ENCODE data around the gene CLK1. TPM values are rescaled to one million over a fixed set of nuclear protein-coding genes. Genes with fewer than 3 reads are reported as not detected.

Gene CLK1
- total and polyA plus RNA-seq, 2 donors (not counting 3 experiments of a cell fraction or from before 2014, with no cell fraction given), result 61.4 to 92.4 TPM

GRCh38 chr2:200828572-200829257 is 35.7 kb downstream of the CLK1 start:
- Histone ChIP-seq H3K27ac (ENCODE audit: insufficient read depth, low read depth, low read length) (no peak overlapping the region), H4K20me1 (replicated peaks; ENCODE audit: control insufficient read depth, extremely low read depth, insufficient read depth, low read length) (peaks cover 4% of the 10 kb centered on the region), H3K9me3 (replicated peaks; ENCODE audit: control insufficient read depth, insufficient read depth, low read length) (no peaks in the 10 kb centered on the region), H3K27me3 (ENCODE audit: control insufficient read depth in 2 of 2, insufficient read depth in 2 of 2, low read length in 2 of 2) (peaks cover 0 to 2% of the 10 kb centered on the region in 2 experiments), H3K9me1 (replicated peaks; ENCODE audit: control insufficient read depth, extremely low read depth, insufficient read depth, low read length) (no peaks in the 10 kb centered on the region), H3K4me3 (replicated peaks in 1 of 3; ENCODE audit: insufficient read depth in 1 of 3, low read depth in 1 of 3, low read length in 3 of 3) (no peak overlapping the region), H2AFZ (ENCODE audit: low read depth, low read length) (no peak overlapping the region), H3K4me1 (ENCODE audit: control insufficient read depth, extremely low read depth, insufficient read depth, low read length) (no peaks in the 10 kb centered on the region), H3K4me2 (ENCODE audit: insufficient read depth, low read length) (no peak overlapping the region), H3K9ac (replicated peaks; ENCODE audit: extremely low read depth, insufficient read depth, low read length) (no peak overlapping the region), H3K79me2 (ENCODE audit: control insufficient read depth, insufficient read depth, low read length) (no peaks in the 10 kb centered on the region), H3K36me3 (ENCODE audit: control insufficient read depth in 2 of 2, extremely low read depth in 1 of 2, insufficient read depth in 2 of 2, low read length in 2 of 2) (no peaks in the 10 kb centered on the region)
- ChIA-PET CTCF (interaction anchor here (0.9 to 3.0 kb wide), 4 partner anchors 10 to 116 kb away, joined by 3 to 15 read pairs (median 6); no protein-coding TSS in a partner anchor), POLR2A (interaction anchor here (1.1 kb wide), 1 partner anchor 9 kb away, joined by 3 read pairs; no protein-coding TSS in a partner anchor)
- FAIRE-seq, result no peak
- intact Hi-C loops (cut with micrococcal nuclease) (no loop called here), dilution Hi-C loops (cut with MboI; ENCODE audit: extremely low pct_ligation_motif_present, low sequenced_read_pairs) (no loop called here)
- no peak for DNase-seq (ENCODE audit: low read depth, low spot score)
- TF ChIP-seq FOS (IDR thresholded peaks at IDR 0.05; ENCODE audit: borderline replicate concordance, insufficient read depth, low read length) (no peak), CTCF (IDR thresholded peaks at IDR 0.05; ENCODE audit: extremely low read depth in 1 of 2, insufficient read depth in 1 of 2, low read depth in 1 of 2, low read length in 2 of 2) (no peak), GATA2 (IDR thresholded peaks at IDR 0.05; ENCODE audit: insufficient read depth, insufficient read length, low read depth, low read length) (no peak)
- no TSS peak for BruUV-seq (replicated peaks)

- H3K79me2 ChIP-seq (ENCODE audit: control insufficient read depth, insufficient read depth, low read length), result no peaks in the 10 kb centered on the region
- no peaks in the 10 kb centered on the region for H3K9me3 ChIP-seq (replicated peaks; ENCODE audit: control insufficient read depth, insufficient read depth, low read length)
- H3K4me1 ChIP-seq (ENCODE audit: control insufficient read depth, extremely low read depth, insufficient read depth, low read length), result no peaks in the 10 kb centered on the region
- CTCF ChIA-PET, result interaction anchor here (0.9 to 3.0 kb wide), 4 partner anchors 9 to 115 kb away, joined by 3 to 15 read pairs (median 6); no protein-coding TSS in a partner anchor
- no peaks in the 10 kb centered on the region for H3K36me3 ChIP-seq (ENCODE audit: control insufficient read depth in 2 of 2, extremely low read depth in 1 of 2, insufficient read depth in 2 of 2, low read length in 2 of 2)
- H3K27me3 ChIP-seq (ENCODE audit: control insufficient read depth in 2 of 2, insufficient read depth in 2 of 2, low read length in 2 of 2), result peaks cover 0 to 2% of the 10 kb centered on the region in 2 experiments
- POLR2A ChIA-PET, result no interaction called here
- DNase-seq (ENCODE audit: low read depth, low spot score), result no peak
- H3K9me1 ChIP-seq (replicated peaks; ENCODE audit: control insufficient read depth, extremely low read depth, insufficient read depth, low read length), result no peaks in the 10 kb centered on the region
- no peak overlapping the region for H2AFZ ChIP-seq (ENCODE audit: low read depth, low read length)
- no peak overlapping the region for H3K9ac ChIP-seq (replicated peaks; ENCODE audit: extremely low read depth, insufficient read depth, low read length)
- peaks cover 4% of the 10 kb centered on the region for H4K20me1 ChIP-seq (replicated peaks; ENCODE audit: control insufficient read depth, extremely low read depth, insufficient read depth, low read length)
- TF ChIP-seq MAX (IDR thresholded peaks at IDR 0.05; ENCODE audit: insufficient read depth, insufficient read length) (no peak), JUN (IDR thresholded peaks at IDR 0.05; ENCODE audit: borderline replicate concordance, insufficient read depth, insufficient read length, low read depth) (no peak), GATA2 (IDR thresholded peaks at IDR 0.05; ENCODE audit: insufficient read depth, insufficient read length, low read depth, low read length) (no peak), POLR2A (IDR thresholded peaks at IDR 0.05; ENCODE audit: low read depth, low read length) (no peak), EZH2 (IDR thresholded peaks at IDR 0.05; ENCODE audit: borderline replicate concordance, low read depth, low read length, severe bottlenecking) (no peak), CTCF (IDR thresholded peaks at IDR 0.05; ENCODE audit: extremely low read depth in 1 of 2, insufficient read depth in 1 of 2, low read depth in 1 of 2, low read length in 2 of 2) (no peak), FOS (IDR thresholded peaks at IDR 0.05; ENCODE audit: borderline replicate concordance, insufficient read depth, low read length) (no peak), POLR2AphosphoS5 (IDR thresholded peaks at IDR 0.05; ENCODE audit: insufficient read depth, low read depth, low read length) (no peak), MYC (IDR thresholded peaks at IDR 0.05; ENCODE audit: low read depth, low read length) (no peak)
- no peak for FAIRE-seq
- H3K27ac ChIP-seq (ENCODE audit: insufficient read depth, low read depth, low read length), result no peak overlapping the region
- dilution Hi-C loops (cut with MboI; ENCODE audit: extremely low pct_ligation_motif_present, low sequenced_read_pairs) (no loop called here), intact Hi-C loops (cut with micrococcal nuclease) (no loop called here)
- H3K4me3 ChIP-seq (replicated peaks in 1 of 3; ENCODE audit: insufficient read depth in 1 of 3, low read depth in 1 of 3, low read length in 3 of 3), result no peak overlapping the region
- BruUV-seq (replicated peaks), result no TSS peak
- no peak overlapping the region for H3K4me2 ChIP-seq (ENCODE audit: insufficient read depth, low read length)
Observed at GRCh38 chr2:200828104-200828503, 36.4 kb downstream of the CLK1 start.

Measured in endothelial cell of umbilical vein (primary cell).